GM12801 (cell line): Measurements from ENCODE around the gene HOXB4.

Source experiments
- TF ChIP-seq, protein P1 (sequence below): IDR thresholded peaks from one replicate; pipeline ENCODE4 v1.5.1; 2011; ENCODE audit warnings: control low read depth; ENCODE audit not compliant: insufficient read length; ENCODE audit errors: extremely low read depth

The HOXB4 gene

DNA sequence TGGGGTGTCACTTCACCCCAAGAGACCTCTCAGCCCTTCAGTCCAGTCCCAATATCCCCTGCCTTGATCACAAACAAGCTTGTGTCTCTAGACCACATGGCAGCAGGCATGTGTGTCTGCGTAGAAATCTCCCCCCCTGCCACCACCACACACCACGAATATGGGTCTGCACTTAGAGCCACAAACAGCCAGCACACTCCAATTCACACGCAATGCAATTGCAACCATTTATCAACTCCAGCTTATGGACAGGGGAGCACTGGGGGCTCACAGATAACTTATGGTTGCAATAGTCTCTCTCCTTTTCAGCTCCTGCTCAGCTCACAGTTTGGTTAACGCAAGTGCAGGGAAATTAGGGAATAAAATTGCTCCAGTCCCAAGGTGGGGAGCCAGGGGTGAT, 45.4 kb upstream of the HOXB4 start:
- TF ChIP-seq, protein P1, sequence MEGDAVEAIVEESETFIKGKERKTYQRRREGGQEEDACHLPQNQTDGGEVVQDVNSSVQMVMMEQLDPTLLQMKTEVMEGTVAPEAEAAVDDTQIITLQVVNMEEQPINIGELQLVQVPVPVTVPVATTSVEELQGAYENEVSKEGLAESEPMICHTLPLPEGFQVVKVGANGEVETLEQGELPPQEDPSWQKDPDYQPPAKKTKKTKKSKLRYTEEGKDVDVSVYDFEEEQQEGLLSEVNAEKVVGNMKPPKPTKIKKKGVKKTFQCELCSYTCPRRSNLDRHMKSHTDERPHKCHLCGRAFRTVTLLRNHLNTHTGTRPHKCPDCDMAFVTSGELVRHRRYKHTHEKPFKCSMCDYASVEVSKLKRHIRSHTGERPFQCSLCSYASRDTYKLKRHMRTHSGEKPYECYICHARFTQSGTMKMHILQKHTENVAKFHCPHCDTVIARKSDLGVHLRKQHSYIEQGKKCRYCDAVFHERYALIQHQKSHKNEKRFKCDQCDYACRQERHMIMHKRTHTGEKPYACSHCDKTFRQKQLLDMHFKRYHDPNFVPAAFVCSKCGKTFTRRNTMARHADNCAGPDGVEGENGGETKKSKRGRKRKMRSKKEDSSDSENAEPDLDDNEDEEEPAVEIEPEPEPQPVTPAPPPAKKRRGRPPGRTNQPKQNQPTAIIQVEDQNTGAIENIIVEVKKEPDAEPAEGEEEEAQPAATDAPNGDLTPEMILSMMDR, result no peak

DNA sequence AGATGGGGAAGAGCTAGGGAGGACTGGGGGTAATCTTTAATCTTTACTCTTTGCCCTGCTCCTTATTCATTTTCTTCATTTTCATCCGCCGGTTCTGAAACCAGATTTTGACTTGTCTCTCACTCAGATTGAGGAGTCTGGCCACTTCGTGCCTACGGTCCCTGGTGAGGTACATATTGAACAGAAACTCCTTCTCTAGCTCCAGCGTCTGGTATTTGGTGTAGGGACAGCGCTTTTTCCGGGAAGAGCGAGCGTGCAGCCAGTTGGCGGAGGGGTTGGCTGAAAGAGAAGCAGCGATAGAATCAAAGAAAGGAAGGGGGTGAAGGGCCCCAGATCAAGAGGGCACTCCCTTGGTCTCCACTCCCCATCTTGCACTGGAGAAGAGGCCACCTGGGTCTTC, 44.7 kb upstream of the HOXB4 start:
- TF ChIP-seq, protein P1, result no peak

DNA sequence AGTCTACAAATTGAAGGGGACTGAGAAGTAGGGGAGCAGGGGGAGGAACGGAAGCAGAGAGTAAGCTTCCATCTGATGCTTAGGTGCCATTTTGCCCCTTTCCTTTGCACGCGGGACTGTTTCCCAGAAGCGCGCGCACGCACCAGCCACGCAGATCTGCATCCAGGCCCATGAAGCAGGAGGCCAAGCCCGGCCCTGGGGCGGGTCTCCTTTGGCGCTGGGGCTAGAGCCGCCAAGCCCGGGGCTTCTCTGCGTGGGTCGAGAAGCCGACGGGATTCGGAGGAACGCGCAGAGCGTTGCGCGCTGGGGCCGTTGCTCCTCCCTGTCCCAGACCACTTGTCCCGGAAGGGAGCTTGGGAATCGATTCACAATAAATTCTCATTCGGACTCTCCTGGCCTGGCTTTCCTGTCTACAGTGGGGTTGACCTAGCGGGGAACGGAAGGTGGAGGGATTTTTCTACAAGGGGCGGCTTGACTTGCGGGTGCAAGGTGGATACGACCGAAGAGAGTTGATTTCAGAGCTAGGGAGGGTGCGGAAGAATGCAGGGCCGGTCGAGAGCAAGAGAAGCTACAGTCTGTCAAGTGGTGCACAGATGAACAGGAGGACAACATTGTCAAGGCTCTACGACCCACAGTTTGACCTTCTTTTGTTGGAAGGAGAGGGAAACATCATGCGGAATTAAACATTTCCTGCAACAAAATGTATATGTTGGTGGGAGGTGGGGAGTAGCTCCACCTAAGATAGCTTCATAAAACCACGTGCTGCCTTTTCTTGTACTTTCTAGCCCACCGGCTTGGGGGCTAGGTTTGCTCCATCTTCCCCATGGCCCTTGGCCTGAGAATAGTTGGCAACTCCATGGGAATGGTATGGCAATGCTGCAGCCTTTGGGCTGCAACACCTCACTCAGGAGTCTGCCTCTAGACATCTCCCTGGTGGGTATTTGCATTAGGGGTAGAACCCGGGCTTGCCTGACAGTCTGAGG, 43.6 kb upstream of the HOXB4 start:
- TF ChIP-seq, protein P1, result no peak

DNA sequence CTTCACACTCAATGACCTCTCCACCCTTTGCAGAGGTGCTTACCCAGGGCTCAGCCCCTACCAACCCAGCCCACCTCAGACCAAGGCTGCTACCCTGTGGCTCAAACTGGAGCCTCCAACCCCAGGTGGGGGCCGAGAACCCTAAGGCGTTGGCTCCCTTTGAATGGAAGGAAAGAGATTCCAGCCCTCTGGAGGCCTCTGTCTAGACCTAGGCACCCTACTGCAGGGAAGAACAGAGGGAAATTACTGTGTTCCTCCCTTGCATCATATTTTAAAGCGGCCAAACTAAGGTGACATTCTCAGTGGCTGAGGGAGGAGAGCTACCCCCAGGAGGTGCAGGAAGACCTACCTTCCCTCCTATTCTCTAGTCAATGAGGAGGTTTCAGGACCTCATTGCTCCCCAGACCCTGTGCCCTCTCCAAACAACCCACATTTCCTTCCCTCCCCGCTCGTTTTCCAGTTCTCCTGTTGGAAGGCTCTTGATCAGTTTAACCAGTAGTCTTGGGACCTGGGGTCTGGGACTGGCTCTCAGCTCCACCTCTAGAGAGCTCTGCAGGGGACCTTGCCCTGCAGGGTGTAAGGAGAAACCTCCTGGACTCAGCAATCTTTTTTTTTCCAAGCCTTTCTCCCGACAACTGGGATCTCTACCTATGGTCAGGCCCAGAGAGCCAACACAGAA, 42.5 kb upstream of the HOXB4 start:
- TF ChIP-seq, protein P1, result no peak

DNA sequence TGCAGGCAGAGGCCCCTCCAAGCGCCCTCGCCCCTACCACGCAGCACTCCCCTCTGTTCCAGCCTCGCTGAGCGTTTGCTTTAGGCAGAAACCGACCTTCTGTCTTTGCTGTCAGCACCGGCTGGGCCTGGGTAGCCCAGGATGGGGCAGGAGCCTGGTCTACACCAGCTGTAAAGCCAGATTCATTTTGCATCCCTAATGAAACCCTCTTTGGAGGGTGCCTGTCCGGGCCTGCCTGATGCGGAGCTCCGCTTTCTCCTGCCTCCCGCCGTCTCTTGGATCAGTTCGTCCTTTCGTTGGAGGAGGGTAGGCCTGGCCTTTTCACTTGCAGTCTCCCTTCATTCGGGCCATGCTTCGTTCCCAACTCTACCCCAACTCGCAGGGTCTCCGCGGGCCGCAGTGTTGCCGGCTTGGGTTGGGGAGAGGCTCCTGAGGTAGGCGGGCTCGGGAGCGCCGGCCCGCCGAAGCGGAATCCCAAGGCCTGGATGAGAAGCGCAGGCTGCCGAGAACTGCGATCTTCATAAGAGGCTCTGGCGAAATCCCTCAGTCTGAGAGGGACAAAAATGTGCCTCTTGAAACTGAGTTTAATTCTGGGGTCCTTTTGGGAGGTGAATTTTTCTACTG, 41.8 kb upstream of the HOXB4 start:
- TF ChIP-seq, protein P1, result no peak

DNA sequence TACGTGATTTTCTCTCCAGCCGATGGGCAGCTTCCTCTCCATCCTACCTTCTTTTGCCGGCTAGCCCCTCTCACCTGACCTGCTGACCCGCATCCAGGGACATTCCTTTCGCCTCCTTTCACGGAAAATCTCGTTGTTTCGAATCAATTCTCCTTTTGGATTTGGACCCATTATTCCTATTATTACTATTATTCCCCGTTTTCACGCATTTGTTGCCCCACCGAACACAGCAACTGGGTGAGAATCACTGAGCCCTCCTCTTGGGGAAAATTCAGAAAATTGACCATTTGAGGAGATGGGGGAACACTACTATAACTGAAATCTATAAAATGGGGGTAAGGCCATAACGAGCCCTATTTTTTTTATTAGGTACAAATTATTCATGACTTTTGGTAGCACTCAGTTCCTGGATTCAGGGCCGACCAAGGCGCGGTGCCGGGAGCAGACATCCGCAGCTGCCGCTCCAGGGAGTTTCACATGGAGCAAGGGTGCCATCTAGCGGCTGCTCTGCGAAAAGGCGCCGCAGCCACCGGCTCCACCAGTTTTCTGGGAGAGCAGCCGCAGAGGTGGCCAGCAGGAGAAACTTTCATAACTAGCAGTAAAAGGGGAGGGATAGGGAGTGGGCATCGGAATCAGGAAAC, 40.2 kb upstream of the HOXB4 start:
- TF ChIP-seq, protein P1, result no peak
